Hepatocyte (in vitro differentiated cells): Measurements from ENCODE around the gene SLC10A1.

Experiments used
- EZH2 ChIP-seq: fragments of 200-600 bp; sonication (generic); IDR thresholded peaks from 2 replicates; pipeline ENCODE4 v1.6.1; 2016; ENCODE audit warnings: antibody characterized with exemption, mild to moderate bottlenecking, borderline replicate concordance
- EZH2phosphoT487 ChIP-seq: fragments of 200-600 bp; sonication (generic); IDR thresholded peaks from one replicate; pipeline ENCODE4 v1.6.1; 2018; ENCODE audit warnings: antibody characterized with exemption, mild to moderate bottlenecking, low read depth, moderate library complexity; ENCODE audit not compliant: unreplicated experiment, severe bottlenecking
- TF ChIP-seq, protein P1 (sequence below): fragments of 200-600 bp; sonication (generic); IDR thresholded peaks from 2 replicates; pipeline ENCODE4 v1.5.1; 2016; ENCODE audit warnings: antibody characterized with exemption, mild to moderate bottlenecking; ENCODE audit not compliant: poor library complexity

- TF ChIP-seq, protein P1, sequence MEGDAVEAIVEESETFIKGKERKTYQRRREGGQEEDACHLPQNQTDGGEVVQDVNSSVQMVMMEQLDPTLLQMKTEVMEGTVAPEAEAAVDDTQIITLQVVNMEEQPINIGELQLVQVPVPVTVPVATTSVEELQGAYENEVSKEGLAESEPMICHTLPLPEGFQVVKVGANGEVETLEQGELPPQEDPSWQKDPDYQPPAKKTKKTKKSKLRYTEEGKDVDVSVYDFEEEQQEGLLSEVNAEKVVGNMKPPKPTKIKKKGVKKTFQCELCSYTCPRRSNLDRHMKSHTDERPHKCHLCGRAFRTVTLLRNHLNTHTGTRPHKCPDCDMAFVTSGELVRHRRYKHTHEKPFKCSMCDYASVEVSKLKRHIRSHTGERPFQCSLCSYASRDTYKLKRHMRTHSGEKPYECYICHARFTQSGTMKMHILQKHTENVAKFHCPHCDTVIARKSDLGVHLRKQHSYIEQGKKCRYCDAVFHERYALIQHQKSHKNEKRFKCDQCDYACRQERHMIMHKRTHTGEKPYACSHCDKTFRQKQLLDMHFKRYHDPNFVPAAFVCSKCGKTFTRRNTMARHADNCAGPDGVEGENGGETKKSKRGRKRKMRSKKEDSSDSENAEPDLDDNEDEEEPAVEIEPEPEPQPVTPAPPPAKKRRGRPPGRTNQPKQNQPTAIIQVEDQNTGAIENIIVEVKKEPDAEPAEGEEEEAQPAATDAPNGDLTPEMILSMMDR: no peak
- TF ChIP-seq EZH2 (no peak), EZH2phosphoT487 (no peak)
Observed at GRCh38 chr14:69760810-69761209, 36.2 kb downstream of the SLC10A1 start.
